ENCODE data around the gene DCTN4.

DNA sequence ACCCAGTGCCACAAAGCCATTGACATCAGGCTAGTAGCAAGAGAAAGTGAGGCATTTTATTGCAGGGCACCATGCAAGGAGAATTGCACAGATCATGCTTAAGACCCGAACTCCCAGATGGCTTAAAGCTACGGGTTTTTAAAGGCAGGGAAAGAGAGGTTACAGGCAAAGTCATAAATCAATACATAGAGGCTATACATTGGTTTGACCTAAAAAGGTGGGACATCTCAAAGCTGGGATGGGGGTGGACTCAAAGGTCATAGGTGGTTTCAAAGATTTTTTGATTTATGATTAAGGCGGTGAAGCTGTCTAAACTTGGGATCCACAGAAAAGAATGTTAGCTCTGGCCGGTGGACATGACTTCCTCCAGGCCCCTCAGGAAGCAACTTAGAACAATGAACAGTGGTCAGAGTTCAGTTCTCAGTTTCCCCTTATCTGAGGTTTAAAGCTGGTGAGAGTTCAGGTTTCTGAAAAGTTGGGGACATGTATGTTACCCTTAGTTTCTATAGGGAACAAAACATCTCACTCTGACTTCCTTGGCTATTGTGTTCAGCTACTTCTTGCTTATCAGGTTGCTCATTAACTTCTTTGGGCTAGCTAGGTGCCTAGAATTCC, 51.9 kb downstream of the DCTN4 start:
- TF ChIP-seq, protein P1, sequence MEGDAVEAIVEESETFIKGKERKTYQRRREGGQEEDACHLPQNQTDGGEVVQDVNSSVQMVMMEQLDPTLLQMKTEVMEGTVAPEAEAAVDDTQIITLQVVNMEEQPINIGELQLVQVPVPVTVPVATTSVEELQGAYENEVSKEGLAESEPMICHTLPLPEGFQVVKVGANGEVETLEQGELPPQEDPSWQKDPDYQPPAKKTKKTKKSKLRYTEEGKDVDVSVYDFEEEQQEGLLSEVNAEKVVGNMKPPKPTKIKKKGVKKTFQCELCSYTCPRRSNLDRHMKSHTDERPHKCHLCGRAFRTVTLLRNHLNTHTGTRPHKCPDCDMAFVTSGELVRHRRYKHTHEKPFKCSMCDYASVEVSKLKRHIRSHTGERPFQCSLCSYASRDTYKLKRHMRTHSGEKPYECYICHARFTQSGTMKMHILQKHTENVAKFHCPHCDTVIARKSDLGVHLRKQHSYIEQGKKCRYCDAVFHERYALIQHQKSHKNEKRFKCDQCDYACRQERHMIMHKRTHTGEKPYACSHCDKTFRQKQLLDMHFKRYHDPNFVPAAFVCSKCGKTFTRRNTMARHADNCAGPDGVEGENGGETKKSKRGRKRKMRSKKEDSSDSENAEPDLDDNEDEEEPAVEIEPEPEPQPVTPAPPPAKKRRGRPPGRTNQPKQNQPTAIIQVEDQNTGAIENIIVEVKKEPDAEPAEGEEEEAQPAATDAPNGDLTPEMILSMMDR (IDR thresholded peaks at IDR 0.05), result no peak
- no peak for TF ChIP-seq ZFX (IDR thresholded peaks at IDR 0.05; ENCODE audit: borderline replicate concordance)
